Activated CD8-positive, alpha-beta T cell treated with anti-CD3 and anti-CD28 coated beads for 36 hours (primary cell): ENCODE data around the gene ATP6V1B1. TPM values are rescaled to one million over a fixed set of nuclear protein-coding genes. Genes with fewer than 3 reads are reported as not detected.
"Not testable (repeated sequence)": the region's sequence is repeated elsewhere in the genome, so short reads cannot be mapped to it uniquely, and the experiment has no call there.

Experiments
- ATAC-seq: fragments of 200-7000 bp; cut with Tn5 transposase; one replicate; pipeline ENCODE4 v1.10.0; 2021; ENCODE audit warnings: mild to moderate bottlenecking, moderate library complexity
- CTCF ChIA-PET: fragments of 350-600 bp; sonication (Branson Sonifier 250); formaldehyde crosslinking; loops from one replicate; lab custom pipeline; 2021; ENCODE audit warnings: antibody characterized with exemption; lab: Charles Lee
- POLR2A ChIA-PET: fragments of 350-600 bp; sonication (Branson Sonifier 250); formaldehyde crosslinking; loops from one replicate; lab custom pipeline; 2021; ENCODE audit warnings: antibody characterized with exemption; lab: Charles Lee
- DNase-seq: peaks from one replicate; pipeline ENCODE4 v3.0.0-alpha.2; 2020
- H3K27ac Mint-ChIP-seq: one replicate; pipeline ENCODE4 v1.8.0; 2021; ENCODE audit warnings: mild to moderate bottlenecking, mixed read lengths
- H3K27me3 Mint-ChIP-seq: one replicate; pipeline ENCODE4 v1.8.0; 2021; ENCODE audit warnings: mixed read lengths
- H3K36me3 Mint-ChIP-seq: one replicate; pipeline ENCODE4 v1.8.0; 2021; ENCODE audit warnings: low read depth, mixed read lengths
- H3K4me1 Mint-ChIP-seq: one replicate; pipeline ENCODE4 v1.8.0; 2021; ENCODE audit warnings: low read depth, mixed read lengths
- H3K4me3 Mint-ChIP-seq: one replicate; pipeline ENCODE4 v1.8.0; 2021; ENCODE audit warnings: mild to moderate bottlenecking, moderate library complexity, mixed read lengths
- H3K9me3 Mint-ChIP-seq: one replicate; pipeline ENCODE4 v1.8.0; 2021; ENCODE audit warnings: mixed read lengths
- intact Hi-C: fragments of 100-400 bp; cut with micrococcal nuclease; formaldehyde crosslinking; loops from one replicate; pipeline ENCODE4 v1.10.0; 2022
- total RNA-seq, 2 experiments: library from RNA; stranded (reverse); gene quantifications; one replicate each; pipeline ENCODE4 v1.2.3, GENCODE V29; 2021
- TF ChIP-seq, protein P1 (sequence below): fragments of 200-600 bp; IDR thresholded peaks from one replicate; pipeline ENCODE4 v1.8.0; 2022; ENCODE audit warnings: antibody characterized with exemption, mild to moderate bottlenecking

Gene ATP6V1B1
- total RNA-seq, 2 experiments from 2014 or later, result not detected

DNA sequence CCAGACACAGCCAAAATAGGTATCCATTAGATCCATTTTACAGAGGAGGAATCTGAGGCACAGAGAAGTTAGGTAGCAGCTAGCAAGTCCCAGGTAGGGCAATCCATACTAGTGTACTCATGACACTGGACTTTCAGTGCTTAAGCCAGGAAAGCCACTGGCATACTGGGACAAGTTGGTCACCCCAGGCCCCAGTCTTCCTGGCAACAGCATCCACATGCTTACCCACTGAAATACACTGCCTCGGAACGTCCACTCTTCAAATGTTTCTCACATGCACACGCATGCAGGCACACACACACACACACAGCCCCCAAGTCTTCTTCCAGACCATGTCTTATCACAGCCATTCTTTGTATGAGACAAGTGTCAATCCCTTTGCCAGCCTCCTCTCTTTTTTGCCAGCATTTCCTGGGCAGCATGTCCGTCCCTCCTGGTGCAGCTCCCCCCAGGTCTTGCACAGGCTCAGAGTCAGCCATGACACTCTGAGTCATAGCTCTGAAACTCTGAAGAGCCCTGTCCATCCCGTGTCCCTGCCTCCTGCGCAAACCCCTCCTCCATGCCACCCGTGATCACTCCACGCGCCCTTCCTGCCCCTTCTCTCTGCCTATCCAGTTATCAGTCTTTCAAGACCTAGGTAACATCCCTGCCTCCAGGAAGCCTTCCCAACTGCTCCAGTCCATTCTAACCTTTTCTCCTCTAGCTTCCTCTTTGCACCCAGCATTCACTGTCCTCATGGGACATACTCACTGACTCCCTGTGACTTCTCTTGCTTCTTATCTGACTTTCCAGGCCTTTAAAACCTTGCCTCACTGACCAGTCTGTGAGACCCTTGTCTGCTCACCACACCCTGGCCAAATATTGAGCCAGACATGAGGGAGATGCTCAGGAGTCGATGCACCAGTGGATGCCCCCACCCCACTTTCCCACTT is 69.8 kb downstream of the ATP6V1B1 start:
- Mint-ChIP-seq H3K4me3 (no peak overlapping the region), H3K9me3 (no peaks in the 10 kb centered on the region), H3K27ac (no peak overlapping the region), H3K27me3 (peaks cover 7% of the 10 kb centered on the region), H3K36me3 (no peaks in the 10 kb centered on the region), H3K4me1 (peaks cover 6% of the 10 kb centered on the region)
- POLR2A ChIA-PET, result no interaction called here
- intact Hi-C loops, result no loop called here
- CTCF ChIA-PET, result interaction anchor here (1.0 to 2.1 kb wide), 8 partner anchors 9 to 221 kb away, joined by 3 to 8 read pairs (median 4); partner anchors contain the start of gene PAIP2B
- TF ChIP-seq, protein P1, sequence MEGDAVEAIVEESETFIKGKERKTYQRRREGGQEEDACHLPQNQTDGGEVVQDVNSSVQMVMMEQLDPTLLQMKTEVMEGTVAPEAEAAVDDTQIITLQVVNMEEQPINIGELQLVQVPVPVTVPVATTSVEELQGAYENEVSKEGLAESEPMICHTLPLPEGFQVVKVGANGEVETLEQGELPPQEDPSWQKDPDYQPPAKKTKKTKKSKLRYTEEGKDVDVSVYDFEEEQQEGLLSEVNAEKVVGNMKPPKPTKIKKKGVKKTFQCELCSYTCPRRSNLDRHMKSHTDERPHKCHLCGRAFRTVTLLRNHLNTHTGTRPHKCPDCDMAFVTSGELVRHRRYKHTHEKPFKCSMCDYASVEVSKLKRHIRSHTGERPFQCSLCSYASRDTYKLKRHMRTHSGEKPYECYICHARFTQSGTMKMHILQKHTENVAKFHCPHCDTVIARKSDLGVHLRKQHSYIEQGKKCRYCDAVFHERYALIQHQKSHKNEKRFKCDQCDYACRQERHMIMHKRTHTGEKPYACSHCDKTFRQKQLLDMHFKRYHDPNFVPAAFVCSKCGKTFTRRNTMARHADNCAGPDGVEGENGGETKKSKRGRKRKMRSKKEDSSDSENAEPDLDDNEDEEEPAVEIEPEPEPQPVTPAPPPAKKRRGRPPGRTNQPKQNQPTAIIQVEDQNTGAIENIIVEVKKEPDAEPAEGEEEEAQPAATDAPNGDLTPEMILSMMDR, result no peak
- DNase-seq (no peak), ATAC-seq (no peak)

GRCh38 chr2:71006323-71006722 is 70.6 kb downstream of the ATP6V1B1 start:
- ATAC-seq (peak; percentile 45), DNase-seq (no peak)
- TF ChIP-seq, protein P1, result no peak
- Mint-ChIP-seq H3K27ac (no peak overlapping the region), H3K27me3 (peaks cover 7% of the 10 kb centered on the region), H3K4me3 (no peak overlapping the region), H3K9me3 (no peaks in the 10 kb centered on the region), H3K4me1 (peaks cover 2% of the 10 kb centered on the region), H3K36me3 (no peaks in the 10 kb centered on the region)
- POLR2A ChIA-PET, result no interaction called here
- CTCF ChIA-PET, result interaction anchor here (1.2 to 2.1 kb wide), 4 partner anchors 10 to 86 kb away, joined by 3 to 8 read pairs (median 5); no protein-coding TSS in a partner anchor
- intact Hi-C loops, result no loop called here

DNA sequence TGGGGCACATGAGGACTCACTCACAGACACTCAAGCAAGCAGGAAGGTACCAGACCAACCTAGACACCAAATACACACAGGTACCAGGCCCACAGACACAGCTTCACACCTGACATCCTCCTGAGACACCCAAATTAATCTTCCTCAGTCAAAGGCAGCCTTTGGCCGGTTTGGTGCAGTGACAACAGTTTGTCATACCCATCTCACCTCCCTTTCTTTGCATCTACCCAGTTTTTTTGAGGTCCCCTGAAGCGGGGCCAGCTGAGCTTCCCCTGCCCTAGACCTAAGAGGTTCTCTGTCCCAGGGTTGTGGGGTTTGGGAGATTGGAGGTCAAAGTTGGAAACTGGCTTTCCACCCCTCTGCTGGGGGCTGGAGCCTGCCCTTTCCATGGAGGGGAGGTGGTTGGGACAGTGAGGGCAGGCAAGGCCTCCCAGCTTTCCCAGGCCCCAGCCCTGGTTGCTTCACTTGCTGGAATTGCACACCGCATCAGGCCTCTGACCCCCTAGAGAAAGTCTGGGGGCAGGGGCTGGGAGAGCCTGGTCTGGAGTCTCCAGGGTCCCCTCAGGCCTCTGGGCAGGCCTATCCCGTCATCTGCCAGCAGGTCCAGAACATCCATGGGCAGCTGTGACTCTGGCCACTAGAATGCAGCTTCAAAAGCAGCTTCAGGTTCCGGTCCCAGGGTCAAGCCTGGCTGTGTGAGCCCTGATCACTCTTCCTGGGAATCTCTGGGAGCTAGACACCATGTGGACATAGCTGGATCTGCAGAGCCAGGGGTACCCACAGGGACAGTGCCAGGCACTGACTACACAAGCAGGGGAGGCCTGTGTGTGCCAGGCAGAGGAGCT is 71.5 kb downstream of the ATP6V1B1 start:
- H3K9me3 Mint-ChIP-seq, result no peaks in the 10 kb centered on the region
- CTCF ChIA-PET, result interaction anchor here (1.2 to 2.1 kb wide), 2 partner anchors 22 to 42 kb away, joined by 3 to 8 read pairs; no protein-coding TSS in a partner anchor
- intact Hi-C loops, result no loop called here
- H3K4me3 Mint-ChIP-seq, result no peak overlapping the region
- POLR2A ChIA-PET, result no interaction called here
- DNase-seq, result no peak
- H3K36me3 Mint-ChIP-seq, result no peaks in the 10 kb centered on the region
- peaks cover 14% of the 10 kb centered on the region for H3K27me3 Mint-ChIP-seq
- H3K27ac Mint-ChIP-seq, result no peak overlapping the region
- H3K4me1 Mint-ChIP-seq, result no peaks in the 10 kb centered on the region
- ATAC-seq, result no peak
- TF ChIP-seq, protein P1, result no peak

GRCh38 chr2:71008342-71008741 is 72.6 kb downstream of the ATP6V1B1 start:
- TF ChIP-seq, protein P1, result no peak
- intact Hi-C loops, result no loop called here
- no peak overlapping the region for H3K27ac Mint-ChIP-seq
- peaks cover 14% of the 10 kb centered on the region for H3K27me3 Mint-ChIP-seq
- no peaks in the 10 kb centered on the region for H3K9me3 Mint-ChIP-seq
- H3K36me3 Mint-ChIP-seq, result no peaks in the 10 kb centered on the region
- POLR2A ChIA-PET, result no interaction called here
- no peak overlapping the region for H3K4me3 Mint-ChIP-seq
- DNase-seq, result no peak
- no peak for ATAC-seq
- CTCF ChIA-PET, result no interaction called here
- no peaks in the 10 kb centered on the region for H3K4me1 Mint-ChIP-seq

DNA sequence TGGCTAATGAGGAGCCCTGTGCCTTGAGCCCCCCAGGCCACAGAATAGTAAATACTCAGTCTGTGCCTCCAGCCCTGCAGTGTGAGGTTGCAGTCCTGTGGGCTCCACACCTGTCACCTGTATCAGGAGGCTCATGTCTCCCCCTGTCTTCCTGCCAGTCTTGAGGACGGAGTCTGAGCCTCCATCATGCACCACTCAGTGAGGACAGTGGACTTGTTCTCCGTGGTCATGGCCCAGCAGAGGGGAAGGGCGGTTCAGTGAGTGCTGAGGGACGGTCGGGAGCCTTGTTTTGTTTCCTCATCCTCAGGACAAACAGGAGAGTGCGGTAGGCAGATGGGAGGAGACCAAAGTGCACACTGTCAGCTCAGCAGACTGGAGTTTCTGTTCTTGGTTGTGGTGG is 76.1 kb downstream of the ATP6V1B1 start:
- H3K36me3 Mint-ChIP-seq, ATAC-seq, H3K27ac Mint-ChIP-seq, H3K9me3 Mint-ChIP-seq, intact Hi-C loops, POLR2A ChIA-PET, H3K4me1 Mint-ChIP-seq, CTCF ChIA-PET, H3K4me3 Mint-ChIP-seq, DNase-seq: not testable (repeated sequence)
- H3K27me3 Mint-ChIP-seq, result peaks cover 11% of the 10 kb centered on the region
